Hypothalamus (tissue), 51 donors: ENCODE measurements around the gene SLC16A4.
"Not testable (repeated sequence)": the region's sequence is repeated elsewhere in the genome, so short reads cannot be mapped to it uniquely, and the experiment has no call there.

Experiments used
- DNase-seq, 51 donors: peaks; one replicate each; lab custom pipeline; 2025; lab: John Stamatoyannopoulos, UW

SLC16A4 gene

GRCh38 chr1:110411173-110411735 is 20.4 kb upstream of the SLC16A4 start:
- DNase-seq: no peak

- DNase-seq: no peak
These were observed 18.5 kb upstream of the SLC16A4 start for GRCh38 chr1:110409316-110409715.

- DNase-seq: no peak
These were observed 17.7 kb upstream of the SLC16A4 start for GRCh38 chr1:110408488-110408887.

- DNase-seq: peak; percentile 63 to 95 (median 85)
These were observed 16.7 kb upstream of the SLC16A4 start, which contains the start of gene LAMTOR5 for GRCh38 chr1:110407260-110408210. Gene LAMTOR5, minus strand, starts transcription at chr1:110407694. Its CDS starts 74 bp downstream, at chr1:110407620.

GRCh38 chr1:110406407-110406806 is 15.6 kb upstream of the SLC16A4 start:
- not testable (repeated sequence) for DNase-seq

- DNase-seq: no peak
These were observed 13.6 kb upstream of the SLC16A4 start for GRCh38 chr1:110404401-110404800.

- DNase-seq: no peak
These were observed 13.0 kb upstream of the SLC16A4 start for GRCh38 chr1:110403805-110404204.

- not testable (repeated sequence) for DNase-seq
These were observed 5.6 kb upstream of the SLC16A4 start for GRCh38 chr1:110396259-110396958.

GRCh38 chr1:110394493-110394820 is 3.6 kb upstream of the SLC16A4 start:
- no peak for DNase-seq

GRCh38 chr1:110393691-110394492 is 3.1 kb upstream of the SLC16A4 start:
- DNase-seq: no peak

GRCh38 chr1:110393286-110393685 is 2.5 kb upstream of the SLC16A4 start:
- no peak for DNase-seq

- DNase-seq: peak in 3 of 51 donors; percentile 2 to 32 (median 12)
These were observed 730 bp downstream of the SLC16A4 start for GRCh38 chr1:110390096-110390495.

- DNase-seq: no peak
These were observed 3.6 kb downstream of the SLC16A4 start for GRCh38 chr1:110387048-110387754.

- DNase-seq: no peak
These were observed 5.5 kb downstream of the SLC16A4 start for GRCh38 chr1:110385369-110385768.

- no peak for DNase-seq
These were observed 6.1 kb downstream of the SLC16A4 start for GRCh38 chr1:110384581-110385321.

GRCh38 chr1:110383251-110383990 is 7.4 kb downstream of the SLC16A4 start:
- DNase-seq: no peak

- no peak for DNase-seq
These were observed 10.0 kb downstream of the SLC16A4 start for GRCh38 chr1:110380672-110381283.

- no peak for DNase-seq
These were observed 15.3 kb downstream of the SLC16A4 start for GRCh38 chr1:110375490-110375889.
